ENCODE results near the gene F5. TPM values are rescaled to one million over a fixed set of nuclear protein-coding genes. Genes with fewer than 3 reads are reported as not detected.

F5 gene
- total and polyA plus RNA-seq, 2 of the 13 experiments (the other 11 are each of a cell fraction or from before 2014, with no cell fraction given): 38.3 to 64.0 TPM

DNA sequence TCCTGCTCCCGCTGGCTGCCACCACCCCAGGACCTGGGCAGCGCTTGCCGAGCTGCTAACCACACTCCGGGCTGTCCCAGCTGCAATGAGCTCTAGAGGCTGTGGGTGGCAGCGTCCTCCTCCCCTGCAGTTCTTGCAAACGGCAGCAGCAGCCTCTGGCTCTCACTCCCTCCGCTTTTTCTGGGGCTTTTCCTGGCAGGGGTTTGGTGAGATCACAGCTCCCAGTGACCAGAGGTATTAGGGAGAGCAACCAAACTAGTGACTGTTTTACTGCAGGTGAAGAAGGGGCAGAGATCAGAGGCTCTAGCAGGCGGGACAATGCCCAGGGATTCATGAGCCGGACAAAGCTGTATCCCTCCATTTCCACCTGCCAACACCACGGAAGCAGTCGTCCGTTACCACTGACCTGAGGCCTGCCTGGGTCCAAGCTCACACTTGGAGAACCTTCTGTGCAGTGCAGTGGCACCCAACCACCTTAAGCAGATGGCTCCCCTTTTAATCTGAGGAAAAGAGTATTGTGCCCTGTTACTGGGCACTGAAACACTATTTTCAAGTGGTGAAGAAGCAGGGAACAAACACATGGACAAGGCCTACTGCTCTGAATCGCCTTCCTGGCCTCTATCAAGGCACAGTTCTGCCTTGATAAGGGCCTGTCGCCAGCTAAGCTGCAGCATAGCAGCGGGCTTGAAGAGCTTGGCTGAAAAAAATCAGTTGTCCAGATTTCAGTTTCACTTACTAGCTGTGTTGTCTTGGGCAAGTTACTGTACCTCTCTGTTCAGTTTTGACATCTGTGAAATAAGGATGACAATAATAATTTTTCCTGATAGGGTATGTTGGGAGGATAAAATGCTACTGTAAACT is at the start of gene F5 (continued):
- TF ChIP-seq, protein P1, sequence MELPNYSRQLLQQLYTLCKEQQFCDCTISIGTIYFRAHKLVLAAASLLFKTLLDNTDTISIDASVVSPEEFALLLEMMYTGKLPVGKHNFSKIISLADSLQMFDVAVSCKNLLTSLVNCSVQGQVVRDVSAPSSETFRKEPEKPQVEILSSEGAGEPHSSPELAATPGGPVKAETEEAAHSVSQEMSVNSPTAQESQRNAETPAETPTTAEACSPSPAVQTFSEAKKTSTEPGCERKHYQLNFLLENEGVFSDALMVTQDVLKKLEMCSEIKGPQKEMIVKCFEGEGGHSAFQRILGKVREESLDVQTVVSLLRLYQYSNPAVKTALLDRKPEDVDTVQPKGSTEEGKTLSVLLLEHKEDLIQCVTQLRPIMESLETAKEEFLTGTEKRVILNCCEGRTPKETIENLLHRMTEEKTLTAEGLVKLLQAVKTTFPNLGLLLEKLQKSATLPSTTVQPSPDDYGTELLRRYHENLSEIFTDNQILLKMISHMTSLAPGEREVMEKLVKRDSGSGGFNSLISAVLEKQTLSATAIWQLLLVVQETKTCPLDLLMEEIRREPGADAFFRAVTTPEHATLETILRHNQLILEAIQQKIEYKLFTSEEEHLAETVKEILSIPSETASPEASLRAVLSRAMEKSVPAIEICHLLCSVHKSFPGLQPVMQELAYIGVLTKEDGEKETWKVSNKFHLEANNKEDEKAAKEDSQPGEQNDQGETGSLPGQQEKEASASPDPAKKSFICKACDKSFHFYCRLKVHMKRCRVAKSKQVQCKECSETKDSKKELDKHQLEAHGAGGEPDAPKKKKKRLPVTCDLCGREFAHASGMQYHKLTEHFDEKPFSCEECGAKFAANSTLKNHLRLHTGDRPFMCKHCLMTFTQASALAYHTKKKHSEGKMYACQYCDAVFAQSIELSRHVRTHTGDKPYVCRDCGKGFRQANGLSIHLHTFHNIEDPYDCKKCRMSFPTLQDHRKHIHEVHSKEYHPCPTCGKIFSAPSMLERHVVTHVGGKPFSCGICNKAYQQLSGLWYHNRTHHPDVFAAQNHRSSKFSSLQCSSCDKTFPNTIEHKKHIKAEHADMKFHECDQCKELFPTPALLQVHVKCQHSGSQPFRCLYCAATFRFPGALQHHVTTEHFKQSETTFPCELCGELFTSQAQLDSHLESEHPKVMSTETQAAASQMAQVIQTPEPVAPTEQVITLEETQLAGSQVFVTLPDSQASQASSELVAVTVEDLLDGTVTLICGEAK (IDR thresholded peaks at IDR 0.05): no peak
- TF ChIP-seq, protein P1 (CRISPR knock-in tag; IDR thresholded peaks at IDR 0.05): peak; percentile 80; the same call in 1 of the 2 replicates
- TF ChIP-seq CREM (IDR thresholded peaks at IDR 0.05) (0 out of 2 replicates have a peak, but pooled peaks have one; percentile 20), CREM (CRISPR knock-in tag; IDR thresholded peaks at IDR 0.05) (no peak), RAD21 (CRISPR knock-in tag; IDR thresholded peaks at IDR 0.05) (peak; percentile 81), ZNF790 (CRISPR knock-in tag; IDR thresholded peaks at IDR 0.05; ENCODE audit: borderline replicate concordance) (0 out of 2 replicates have a peak, but pooled peaks have one; percentile 41), IRF2 (CRISPR knock-in tag; IDR thresholded peaks at IDR 0.05) (peak; percentile 70), ARHGAP35 (CRISPR knock-in tag; IDR thresholded peaks at IDR 0.05; ENCODE audit: borderline replicate concordance) (0 out of 2 replicates have a peak, but pooled peaks have one; percentile 61), ZNF501 (CRISPR knock-in tag; IDR thresholded peaks at IDR 0.05) (peak; percentile 84), TEAD2 (CRISPR knock-in tag; IDR thresholded peaks at IDR 0.05) (no peak), NR2F2 (IDR thresholded peaks at IDR 0.05; ENCODE audit: borderline replicate concordance, low read depth) (peak; percentile 29; the same call in 1 of the 2 replicates), HOXA9 (CRISPR knock-in tag; IDR thresholded peaks at IDR 0.05; ENCODE audit: borderline replicate concordance) (peak; percentile 69; the same call in 1 of the 2 replicates)
- TF ChIP-seq, protein P2, sequence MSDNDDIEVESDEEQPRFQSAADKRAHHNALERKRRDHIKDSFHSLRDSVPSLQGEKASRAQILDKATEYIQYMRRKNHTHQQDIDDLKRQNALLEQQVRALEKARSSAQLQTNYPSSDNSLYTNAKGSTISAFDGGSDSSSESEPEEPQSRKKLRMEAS (IDR thresholded peaks at IDR 0.05): peak; percentile 62
- TF ChIP-seq, protein P3, sequence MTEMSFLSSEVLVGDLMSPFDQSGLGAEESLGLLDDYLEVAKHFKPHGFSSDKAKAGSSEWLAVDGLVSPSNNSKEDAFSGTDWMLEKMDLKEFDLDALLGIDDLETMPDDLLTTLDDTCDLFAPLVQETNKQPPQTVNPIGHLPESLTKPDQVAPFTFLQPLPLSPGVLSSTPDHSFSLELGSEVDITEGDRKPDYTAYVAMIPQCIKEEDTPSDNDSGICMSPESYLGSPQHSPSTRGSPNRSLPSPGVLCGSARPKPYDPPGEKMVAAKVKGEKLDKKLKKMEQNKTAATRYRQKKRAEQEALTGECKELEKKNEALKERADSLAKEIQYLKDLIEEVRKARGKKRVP (CRISPR knock-in tag; IDR thresholded peaks at IDR 0.05): peak in 1 of 2 experiments; percentile 57; a peak in 2 of 4 replicates
- TF ChIP-seq, protein P4, sequence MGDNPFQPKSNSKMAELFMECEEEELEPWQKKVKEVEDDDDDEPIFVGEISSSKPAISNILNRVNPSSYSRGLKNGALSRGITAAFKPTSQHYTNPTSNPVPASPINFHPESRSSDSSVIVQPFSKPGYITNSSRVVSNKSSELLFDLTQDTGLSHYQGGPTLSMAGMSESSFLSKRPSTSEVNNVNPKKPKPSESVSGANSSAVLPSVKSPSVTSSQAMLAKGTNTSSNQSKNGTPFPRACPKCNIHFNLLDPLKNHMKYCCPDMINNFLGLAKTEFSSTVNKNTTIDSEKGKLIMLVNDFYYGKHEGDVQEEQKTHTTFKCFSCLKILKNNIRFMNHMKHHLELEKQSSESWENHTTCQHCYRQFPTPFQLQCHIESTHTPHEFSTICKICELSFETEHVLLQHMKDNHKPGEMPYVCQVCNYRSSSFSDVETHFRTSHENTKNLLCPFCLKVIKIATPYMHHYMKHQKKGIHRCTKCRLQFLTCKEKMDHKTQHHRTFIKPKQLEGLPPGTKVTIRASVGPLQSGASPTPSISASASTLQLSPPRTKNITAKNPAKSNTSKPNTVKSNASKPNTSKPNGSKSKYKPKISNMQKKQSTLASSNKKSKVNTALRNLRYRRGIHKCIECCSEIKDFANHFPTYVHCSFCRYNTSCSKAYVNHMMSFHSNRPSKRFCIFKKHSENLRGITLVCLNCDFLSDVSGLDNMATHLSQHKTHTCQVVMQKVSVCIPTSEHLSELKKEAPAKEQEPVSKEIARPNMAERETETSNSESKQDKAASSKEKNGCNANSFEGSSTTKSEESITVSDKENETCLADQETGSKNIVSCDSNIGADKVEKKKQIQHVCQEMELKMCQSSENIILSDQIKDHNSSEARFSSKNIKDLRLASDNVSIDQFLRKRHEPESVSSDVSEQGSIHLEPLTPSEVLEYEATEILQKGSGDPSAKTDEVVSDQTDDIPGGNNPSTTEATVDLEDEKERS (CRISPR knock-in tag; IDR thresholded peaks at IDR 0.05): 0 out of 2 replicates have a peak, but pooled peaks have one; percentile 39

Measured in HepG2 (cell line).